ENCODE data around the gene GALNT2.

- TF ChIP-seq CTCF (IDR thresholded peaks at IDR 0.05; ENCODE audit: borderline replicate concordance, extremely low read depth, low read length, poor library complexity, severe bottlenecking) = no peak
- no peak for TF ChIP-seq EZH2 (IDR thresholded peaks at IDR 0.05; ENCODE audit: borderline replicate concordance, low read depth, low read length, severe bottlenecking)
Observed at GRCh38 chr1:230254265-230254664, 187.2 kb downstream of the GALNT2 start.

Data from DND-41 (cell line).